AG04450 (cell line): Measurements from ENCODE around the gene CLEC20A. TPM values are rescaled to one million over a fixed set of nuclear protein-coding genes. Genes with fewer than 3 reads are reported as not detected.

ENCODE experiments used
- CTCF ChIA-PET: fragments of 300-600, 350-600 bp; formaldehyde crosslinking; extraction: SDS; loops from one replicate; lab custom pipeline; 2022; ENCODE audit warnings: antibody characterized with exemption, inconsistent platforms; lab: Charles Lee
- POLR2A ChIA-PET: fragments of 350-600 bp; formaldehyde crosslinking; extraction: SDS; loops from one replicate; lab custom pipeline; 2021; ENCODE audit warnings: antibody characterized with exemption, inconsistent platforms; lab: Yijun Ruan, JAX
- DNase-seq: peaks from one replicate; pipeline ENCODE4 v3.0.0-alpha.2; 2011; ENCODE audit warnings: low read depth, low spot score
- H3K27ac ChIP-seq: one replicate; pipeline ENCODE4 v1.5.1; 2012; ENCODE audit warnings: low read depth, low read length, control low read depth
- H3K27me3 ChIP-seq: one replicate; pipeline ENCODE4 v1.6.0; 2012; ENCODE audit warnings: low read length; ENCODE audit not compliant: control insufficient read depth, insufficient read depth
- H3K4me3 ChIP-seq: 2 replicates; pipeline ENCODE4 v1.5.1; 2011; ENCODE audit warnings: mild to moderate bottlenecking, low read depth, low read length, control low read depth
- H3K9me3 ChIP-seq: 2 replicates; pipeline ENCODE4 v1.5.1; 2012; ENCODE audit warnings: low read length; ENCODE audit not compliant: control insufficient read depth, insufficient read depth
- polyA plus RNA-seq: library from polyadenylated mRNA; depleted of rRNA; stranded (reverse); fragments of >200 nt; gene quantifications from 2 replicates; pipeline ENCODE4 v1.2.3, GENCODE V29; 2011
- TF ChIP-seq, protein P1 (sequence below): IDR thresholded peaks from 2 replicates; pipeline ENCODE4 v1.5.1; 2011; ENCODE audit warnings: low read depth, low read length, control low read depth, inconsistent platforms

CLEC20A gene
- polyA plus RNA-seq, 1 experiment: not detected

DNA sequence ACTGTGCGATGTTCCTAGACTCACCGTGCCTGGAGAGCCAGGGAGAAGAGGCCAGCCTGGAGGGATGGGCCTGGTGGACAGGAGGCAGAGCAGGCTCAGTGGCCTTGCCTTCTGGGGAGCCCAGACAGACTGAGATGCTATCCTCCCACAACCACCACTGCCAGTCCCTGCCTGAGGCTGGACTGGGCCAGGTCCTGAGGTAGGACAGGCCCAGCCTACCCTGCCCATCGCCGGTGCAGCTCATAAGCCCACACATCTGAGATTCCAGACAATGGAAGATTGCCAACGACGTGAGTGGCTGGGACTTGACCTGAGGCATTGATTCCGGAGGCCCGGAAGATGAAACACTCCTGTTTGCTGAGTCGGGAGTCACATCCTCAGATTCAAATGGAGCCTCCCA lies 5.8 kb downstream of the CLEC20A start:
- ChIA-PET POLR2A (no interaction called here), CTCF (interaction anchor here (1.0 to 1.4 kb wide), 3 partner anchors 10 to 192 kb away, joined by 3 to 5 read pairs (median 3); no protein-coding TSS in a partner anchor)
- no peak overlapping the region for H3K4me3 ChIP-seq
- TF ChIP-seq, protein P1, sequence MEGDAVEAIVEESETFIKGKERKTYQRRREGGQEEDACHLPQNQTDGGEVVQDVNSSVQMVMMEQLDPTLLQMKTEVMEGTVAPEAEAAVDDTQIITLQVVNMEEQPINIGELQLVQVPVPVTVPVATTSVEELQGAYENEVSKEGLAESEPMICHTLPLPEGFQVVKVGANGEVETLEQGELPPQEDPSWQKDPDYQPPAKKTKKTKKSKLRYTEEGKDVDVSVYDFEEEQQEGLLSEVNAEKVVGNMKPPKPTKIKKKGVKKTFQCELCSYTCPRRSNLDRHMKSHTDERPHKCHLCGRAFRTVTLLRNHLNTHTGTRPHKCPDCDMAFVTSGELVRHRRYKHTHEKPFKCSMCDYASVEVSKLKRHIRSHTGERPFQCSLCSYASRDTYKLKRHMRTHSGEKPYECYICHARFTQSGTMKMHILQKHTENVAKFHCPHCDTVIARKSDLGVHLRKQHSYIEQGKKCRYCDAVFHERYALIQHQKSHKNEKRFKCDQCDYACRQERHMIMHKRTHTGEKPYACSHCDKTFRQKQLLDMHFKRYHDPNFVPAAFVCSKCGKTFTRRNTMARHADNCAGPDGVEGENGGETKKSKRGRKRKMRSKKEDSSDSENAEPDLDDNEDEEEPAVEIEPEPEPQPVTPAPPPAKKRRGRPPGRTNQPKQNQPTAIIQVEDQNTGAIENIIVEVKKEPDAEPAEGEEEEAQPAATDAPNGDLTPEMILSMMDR: no peak
- H3K9me3 ChIP-seq: no peaks in the 10 kb centered on the region; the same call in 1 of the 2 replicates
- DNase-seq: no peak
- H3K27ac ChIP-seq: no peak overlapping the region
- H3K27me3 ChIP-seq: no peaks in the 10 kb centered on the region

- no peak overlapping the region for H3K4me3 ChIP-seq
These were observed 6.6 kb downstream of the CLEC20A start for GRCh38 chr1:178490136-178490535.

GRCh38 chr1:178489399-178489798 lies 7.4 kb downstream of the CLEC20A start:
- no peaks in the 10 kb centered on the region; the same call in 1 of the 2 replicates for H3K9me3 ChIP-seq
- no peak for DNase-seq
- ChIA-PET POLR2A (no interaction called here), CTCF (interaction anchor here (6.0 kb wide), 1 partner anchor 12 kb away, joined by 35 read pairs; no protein-coding TSS in a partner anchor)
- H3K27me3 ChIP-seq: no peaks in the 10 kb centered on the region
- H3K27ac ChIP-seq: no peak overlapping the region
- TF ChIP-seq, protein P1: no peak
- no peak overlapping the region for H3K4me3 ChIP-seq

More at GRCh38 chr1:178490136-178490535, 6.6 kb downstream of the CLEC20A start:
- ChIA-PET CTCF (interaction anchor here (1.2 to 6.0 kb wide), 3 partner anchors 10 to 180 kb away, joined by 3 to 35 read pairs (median 5); no protein-coding TSS in a partner anchor), POLR2A (no interaction called here)
- TF ChIP-seq, protein P1: no peak
- H3K27me3 ChIP-seq: no peaks in the 10 kb centered on the region
- H3K9me3 ChIP-seq: no peaks in the 10 kb centered on the region; the same call in 1 of the 2 replicates
- DNase-seq: no peak
- H3K27ac ChIP-seq: no peak overlapping the region

DNA sequence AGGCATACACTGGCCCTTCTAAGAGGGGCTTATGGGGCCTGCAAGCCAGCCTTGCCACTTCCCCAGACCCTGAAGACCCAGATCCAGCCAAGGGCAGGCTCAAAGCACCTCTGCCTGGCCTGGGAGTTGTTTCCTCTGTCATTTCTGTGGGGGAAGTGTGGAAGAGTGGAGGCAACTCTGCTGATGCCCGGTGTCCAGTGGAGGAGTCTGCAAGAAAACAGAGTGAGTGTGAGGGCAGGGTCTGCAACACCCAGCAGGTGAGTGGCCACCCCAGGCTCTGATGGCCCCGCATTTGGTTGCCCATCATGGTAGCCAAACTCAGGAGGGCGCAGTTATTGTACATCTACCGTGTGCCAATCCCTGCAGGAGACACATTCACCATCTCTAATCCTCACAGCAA lies 8.4 kb downstream of the CLEC20A start:
- Histone ChIP-seq H3K4me3 (no peak overlapping the region), H3K9me3 (no peaks in the 10 kb centered on the region; the same call in 1 of the 2 replicates), H3K27ac (no peak overlapping the region), H3K27me3 (no peaks in the 10 kb centered on the region)
- TF ChIP-seq, protein P1: no peak
- POLR2A ChIA-PET: no interaction called here
- no peak for DNase-seq
- CTCF ChIA-PET: interaction anchor here (6.0 kb wide), 1 partner anchor 13 kb away, joined by 35 read pairs; no protein-coding TSS in a partner anchor

GRCh38 chr1:178487070-178487615 lies 9.6 kb downstream of the CLEC20A start:
- TF ChIP-seq, protein P1: no peak
- no peak for DNase-seq
- POLR2A ChIA-PET: no interaction called here
- Histone ChIP-seq H3K4me3 (no peak overlapping the region), H3K9me3 (no peaks in the 10 kb centered on the region; the same call in 1 of the 2 replicates), H3K27ac (no peak overlapping the region), H3K27me3 (no peaks in the 10 kb centered on the region)
- CTCF ChIA-PET: interaction anchor here (1.2 to 6.0 kb wide), 2 partner anchors 10 to 14 kb away, joined by 3 to 35 read pairs; no protein-coding TSS in a partner anchor
